Measurements from ENCODE around the gene AFF1. TPM values are rescaled to one million over a fixed set of nuclear protein-coding genes. Genes with fewer than 3 reads are reported as not detected.

Gene AFF1
- total RNA-seq, 1 experiment from 2014 or later, result 23.9 TPM

- H3K27ac ChIP-seq (ENCODE audit: low read length), result no peak overlapping the region
- intact Hi-C loops (cut with micrococcal nuclease; ENCODE audit: unreplicated experiment), result no loop called here
- ATAC-seq (no peak), DNase-seq (ENCODE audit: low read depth, low spot score) (no peak)
- H3K9me3 ChIP-seq (ENCODE audit: control insufficient read depth, insufficient read depth, low read depth, low read length), result no peaks in the 10 kb centered on the region
- ChIA-PET CTCF (no interaction called here), POLR2A (no interaction called here)
- TF ChIP-seq REST (IDR thresholded peaks at IDR 0.05; ENCODE audit: insufficient read depth in 1 of 2, low read depth in 2 of 2, low read length in 1 of 2) (no peak), TCF7L2 (IDR thresholded peaks at IDR 0.05; ENCODE audit: low read depth, low read length) (no peak), POLR2AphosphoS5 (IDR thresholded peaks at IDR 0.05; ENCODE audit: low read depth, low read length) (no peak), SIN3A (IDR thresholded peaks at IDR 0.05; ENCODE audit: borderline replicate concordance, insufficient read depth, low read depth, low read length) (no peak), CTCF (IDR thresholded peaks at IDR 0.05) (no peak)
- no peak overlapping the region for H3K4me3 ChIP-seq (ENCODE audit: low read depth in 2 of 2, low read length in 2 of 2)
- in situ Hi-C loops (cut with HindIII; ENCODE audit: low pct_unique_long_range_greater_than_20kb, low sequenced_read_pairs), result no loop called here
- no peaks in the 10 kb centered on the region; the same call in 1 of the 2 replicates for H3K4me1 ChIP-seq (ENCODE audit: control insufficient read depth, insufficient read depth, low read length)
- no peaks in the 10 kb centered on the region for H3K36me3 ChIP-seq (ENCODE audit: control insufficient read depth, insufficient read depth, low read length)
- no peaks in the 10 kb centered on the region for H3K27me3 ChIP-seq (ENCODE audit: control insufficient read depth, insufficient read depth, low read length)
- no TSS peak for BruUV-seq (replicated peaks)
Observed at GRCh38 chr4:87073199-87074120, 138.6 kb downstream of the AFF1 start.

- BruUV-seq (replicated peaks), result no TSS peak
- H3K4me1 ChIP-seq (ENCODE audit: control insufficient read depth, insufficient read depth, low read length), result no peaks in the 10 kb centered on the region; the same call in 1 of the 2 replicates
- intact Hi-C loops (cut with micrococcal nuclease; ENCODE audit: unreplicated experiment), result no loop called here
- H3K4me3 ChIP-seq (ENCODE audit: low read depth in 2 of 2, low read length in 2 of 2), result no peak overlapping the region
- in situ Hi-C loops (cut with HindIII; ENCODE audit: low pct_unique_long_range_greater_than_20kb, low sequenced_read_pairs), result no loop called here
- POLR2A ChIA-PET, result no interaction called here
- no peaks in the 10 kb centered on the region for H3K27me3 ChIP-seq (ENCODE audit: control insufficient read depth, insufficient read depth, low read length)
- no peaks in the 10 kb centered on the region for H3K36me3 ChIP-seq (ENCODE audit: control insufficient read depth, insufficient read depth, low read length)
- CTCF ChIA-PET, result no interaction called here
- H3K27ac ChIP-seq (ENCODE audit: low read length), result no peak overlapping the region
- ATAC-seq (no peak), DNase-seq (ENCODE audit: low read depth, low spot score) (no peak)
- H3K9me3 ChIP-seq (ENCODE audit: control insufficient read depth, insufficient read depth, low read depth, low read length), result no peaks in the 10 kb centered on the region
- TF ChIP-seq CTCF (IDR thresholded peaks at IDR 0.05), result no peak
- TF ChIP-seq TCF7L2 (IDR thresholded peaks at IDR 0.05; ENCODE audit: low read depth, low read length), result no peak
- TF ChIP-seq SIN3A (IDR thresholded peaks at IDR 0.05; ENCODE audit: borderline replicate concordance, insufficient read depth, low read depth, low read length), result no peak
- TF ChIP-seq POLR2AphosphoS5 (IDR thresholded peaks at IDR 0.05; ENCODE audit: low read depth, low read length), result no peak
- no peak for TF ChIP-seq REST (IDR thresholded peaks at IDR 0.05; ENCODE audit: insufficient read depth in 1 of 2, low read depth in 2 of 2, low read length in 1 of 2)
Observed at GRCh38 chr4:87074121-87074488, 139.3 kb downstream of the AFF1 start.

All from Panc1 (cell line).